Astrocyte of the spinal cord (primary cell): Measurements from ENCODE around the gene MARCHF9.
"Not testable (repeated sequence)": the region's sequence is repeated elsewhere in the genome, so short reads cannot be mapped to it uniquely, and the experiment has no call there.

Source experiments
- DNase-seq: peaks from one replicate; pipeline ENCODE4 v3.0.0; 2011; ENCODE audit warnings: low read depth, low spot score
- H3K4me3 ChIP-seq: 2 replicates; pipeline ENCODE4 v1.5.1; 2011; ENCODE audit warnings: low read depth, mild to moderate bottlenecking, low read length, moderate library complexity
- CTCF ChIP-seq: IDR thresholded peaks from 2 replicates; pipeline ENCODE4 v1.5.1; 2012; ENCODE audit warnings: low read depth, mild to moderate bottlenecking, low read length, inconsistent platforms
- in situ Hi-C: cut with HindIII; loops from 2 replicates; pipeline ENCODE4 v1.10.0; 2017; ENCODE audit warnings: low sequenced_read_pairs

MARCHF9 gene

GRCh38 chr12:57771873-57772428 lies 17.0 kb downstream of the MARCHF9 start, which contains the start of gene METTL1:
METTL1 (minus strand) TSS chr12:57772105; CDS start chr12:57772083, 22 bp downstream.
- DNase-seq, result peak; percentile 99
- TF ChIP-seq CTCF, result no peak
- in situ Hi-C loops, result no loop called here

GRCh38 chr12:57772429-57773322 lies 17.8 kb downstream of the MARCHF9 start, which contains the start of gene EEF1AKMT3:
EEF1AKMT3 (plus strand) TSS chr12:57772614; CDS start chr12:57772725, 111 bp downstream.
- TF ChIP-seq CTCF, result no peak
- in situ Hi-C loops, result no loop called here
- H3K4me3 ChIP-seq, result peak within 1 kb of the TSS; percentile 70
- no peak for DNase-seq

More at GRCh38 chr12:57771873-57772428, 17.0 kb downstream of the MARCHF9 start, which contains the start of gene METTL1:
- H3K4me3 ChIP-seq, result peak within 1 kb of the TSS; percentile 70

GRCh38 chr12:57774634-57775033 lies 19.7 kb downstream of the MARCHF9 start:
- H3K4me3 ChIP-seq, DNase-seq, in situ Hi-C loops: not testable (repeated sequence)

- TF ChIP-seq CTCF, result no peak
- no peak overlapping the region for H3K4me3 ChIP-seq
- in situ Hi-C loops, result no loop called here
- no peak for DNase-seq
These were observed 20.1 kb downstream of the MARCHF9 start for GRCh38 chr12:57775044-57775443.

GRCh38 chr12:57775563-57776246 lies 20.8 kb downstream of the MARCHF9 start:
- no peak for TF ChIP-seq CTCF
- in situ Hi-C loops, result no loop called here
- DNase-seq, result no peak
- no peak overlapping the region for H3K4me3 ChIP-seq

- no peak for TF ChIP-seq CTCF
- in situ Hi-C loops, result no loop called here
These were observed 21.3 kb downstream of the MARCHF9 start for GRCh38 chr12:57776247-57776587.

GRCh38 chr12:57777367-57777766 lies 22.5 kb downstream of the MARCHF9 start:
- no peak for TF ChIP-seq CTCF
- H3K4me3 ChIP-seq, result no peak overlapping the region
- DNase-seq, result no peak
- in situ Hi-C loops, result no loop called here

More at GRCh38 chr12:57776247-57776587, 21.3 kb downstream of the MARCHF9 start:
- no peak overlapping the region for H3K4me3 ChIP-seq
- no peak for DNase-seq
